ENCODE data around the gene PLXNA1. TPM values are rescaled to one million over a fixed set of nuclear protein-coding genes. Genes with fewer than 3 reads are reported as not detected.
A peak's percentile ranks its signal among the peaks of the same experiment; 100 is the strongest.

PLXNA1 gene
- total and polyA plus RNA-seq, 2 of the 8 experiments (the other 6 are each of a cell fraction or from before 2014, with no cell fraction given): 47.5 to 54.9 TPM

DNA sequence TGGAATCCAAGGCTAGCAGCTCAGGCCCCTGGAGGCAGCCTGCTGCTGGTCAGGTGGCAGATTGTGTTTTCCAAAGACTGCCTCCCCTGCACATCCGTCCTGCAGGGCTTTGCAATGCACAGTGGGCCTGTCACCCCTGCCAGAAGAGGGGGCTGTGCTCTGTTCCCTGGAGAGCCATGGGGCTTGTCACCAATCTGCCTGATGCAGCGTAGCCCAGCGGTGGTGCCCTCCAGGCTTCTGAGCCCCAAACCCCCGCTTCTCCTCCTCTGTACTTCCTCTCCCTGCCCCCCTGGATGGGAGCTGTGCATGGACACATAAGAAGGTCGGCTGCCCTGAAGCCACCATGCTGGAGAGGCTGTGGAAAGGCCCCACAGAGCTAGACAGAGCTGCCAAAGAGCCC is 10.0 kb upstream of the PLXNA1 start:
- 81% methylated on average over 5 of the region's 5 CpGs; no CpG with 5 or more reads in 1 of the 2 experiments for WGBS, 2 experiments (ENCODE audit: extremely low coverage in 1 of 2, insufficient coverage in 1 of 2, insufficient read length in 1 of 2, insufficient replicate concordance in 2 of 2, low coverage in 1 of 2, low lambda C conversion rate in 2 of 2, missing lambda C conversion rate in 1 of 2)
- H3K4me3 ChIP-seq (ENCODE audit: extremely low read depth in 1 of 4, insufficient read depth in 2 of 4, low read depth in 3 of 4, low read length in 4 of 4): no peak overlapping the region
- no peak overlapping the region for H2AK5ac ChIP-seq (ENCODE audit: low read depth, low read length)
- ChIA-PET POLR2A (ENCODE audit: partially characterized antibody) (interaction anchor here (1.3 to 1.5 kb wide), 2 partner anchors 9 to 12 kb away, joined by 3 to 4 read pairs; no protein-coding TSS in a partner anchor), CTCF (ENCODE audit: partially characterized antibody) (interaction anchor here (0.6 to 3.5 kb wide), 19 partner anchors 9 to 1085 kb away, joined by 3 to 21 read pairs (median 4); partner anchors contain the start of gene PLXNA1)
- H2AFZ ChIP-seq (ENCODE audit: low read length): no peak overlapping the region
- no peak overlapping the region for H3K27ac ChIP-seq (ENCODE audit: low read depth, low read length)
- H4K20me1 ChIP-seq (replicated peaks in 1 of 2; ENCODE audit: control insufficient read depth in 1 of 2, insufficient read depth in 2 of 2, low read length in 2 of 2): no peaks in the 10 kb centered on the region
- H3K9me3 ChIP-seq (ENCODE audit: insufficient read depth in 2 of 2, low read depth in 1 of 2, low read length in 1 of 2): peaks cover 2 to 8% of the 10 kb centered on the region in 2 experiments; a peak in 2 of 4 replicates
- no peak for DNase-seq (ENCODE audit: low read depth in 1 of 2, low spot score in 2 of 2)
- no peaks in the 10 kb centered on the region for H3K36me3 ChIP-seq (ENCODE audit: control insufficient read depth in 2 of 4, insufficient read depth in 4 of 4, low read length in 3 of 4)
- H3K4me2 ChIP-seq (ENCODE audit: insufficient read depth in 1 of 2, low read depth in 2 of 2, low read length in 2 of 2): no peak overlapping the region
- no peak overlapping the region for H3K18ac ChIP-seq (ENCODE audit: extremely low read depth, low read length)
- no peak for TF ChIP-seq GABPA (IDR thresholded peaks at IDR 0.05; ENCODE audit: borderline replicate concordance, insufficient read depth, low read length)
- TF ChIP-seq, protein P1, sequence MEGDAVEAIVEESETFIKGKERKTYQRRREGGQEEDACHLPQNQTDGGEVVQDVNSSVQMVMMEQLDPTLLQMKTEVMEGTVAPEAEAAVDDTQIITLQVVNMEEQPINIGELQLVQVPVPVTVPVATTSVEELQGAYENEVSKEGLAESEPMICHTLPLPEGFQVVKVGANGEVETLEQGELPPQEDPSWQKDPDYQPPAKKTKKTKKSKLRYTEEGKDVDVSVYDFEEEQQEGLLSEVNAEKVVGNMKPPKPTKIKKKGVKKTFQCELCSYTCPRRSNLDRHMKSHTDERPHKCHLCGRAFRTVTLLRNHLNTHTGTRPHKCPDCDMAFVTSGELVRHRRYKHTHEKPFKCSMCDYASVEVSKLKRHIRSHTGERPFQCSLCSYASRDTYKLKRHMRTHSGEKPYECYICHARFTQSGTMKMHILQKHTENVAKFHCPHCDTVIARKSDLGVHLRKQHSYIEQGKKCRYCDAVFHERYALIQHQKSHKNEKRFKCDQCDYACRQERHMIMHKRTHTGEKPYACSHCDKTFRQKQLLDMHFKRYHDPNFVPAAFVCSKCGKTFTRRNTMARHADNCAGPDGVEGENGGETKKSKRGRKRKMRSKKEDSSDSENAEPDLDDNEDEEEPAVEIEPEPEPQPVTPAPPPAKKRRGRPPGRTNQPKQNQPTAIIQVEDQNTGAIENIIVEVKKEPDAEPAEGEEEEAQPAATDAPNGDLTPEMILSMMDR (IDR thresholded peaks at IDR 0.05; ENCODE audit: control extremely low read depth in 1 of 3, insufficient read depth in 1 of 3, low read depth in 1 of 3, low read length in 3 of 3): peak; percentile 26 to 41 (median 31)
- TF ChIP-seq HDAC6 (IDR thresholded peaks at IDR 0.05; ENCODE audit: low read depth, low read length): no peak
- TF ChIP-seq CREB1 (IDR thresholded peaks at IDR 0.05): no peak
- TF ChIP-seq BRCA1 (IDR thresholded peaks at IDR 0.05; ENCODE audit: low read depth, low read length): no peak
- TF ChIP-seq ASH2L (IDR thresholded peaks at IDR 0.05; ENCODE audit: low read length): no peak
- TF ChIP-seq, protein P2, sequence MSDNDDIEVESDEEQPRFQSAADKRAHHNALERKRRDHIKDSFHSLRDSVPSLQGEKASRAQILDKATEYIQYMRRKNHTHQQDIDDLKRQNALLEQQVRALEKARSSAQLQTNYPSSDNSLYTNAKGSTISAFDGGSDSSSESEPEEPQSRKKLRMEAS (IDR thresholded peaks at IDR 0.05): no peak
- H4K5ac ChIP-seq (ENCODE audit: insufficient read length, low read depth, low read length): no peak overlapping the region
- no peak overlapping the region for H2BK120ac ChIP-seq (replicated peaks; ENCODE audit: low read depth, low read length)
- H3K4ac ChIP-seq (replicated peaks; ENCODE audit: insufficient read length, low read depth, low read length): no peak overlapping the region
- no peak overlapping the region for H3K23ac ChIP-seq (ENCODE audit: insufficient read length)
- H4K8ac ChIP-seq (ENCODE audit: extremely low read depth, insufficient read depth, low read length): no peak overlapping the region
- no peaks in the 10 kb centered on the region for H3K79me2 ChIP-seq (ENCODE audit: control insufficient read depth in 1 of 2, insufficient read depth in 2 of 2, low read length in 2 of 2)
- FAIRE-seq: no peak
- no peak overlapping the region for H3K9ac ChIP-seq (replicated peaks in 1 of 4; ENCODE audit: extremely low read depth in 1 of 4, low read depth in 3 of 4, low read length in 3 of 4)
- no peak overlapping the region for H2BK15ac ChIP-seq (ENCODE audit: low read length)
- H3K27me3 ChIP-seq (replicated peaks in 1 of 4; ENCODE audit: control insufficient read depth in 3 of 4, extremely low read depth in 1 of 4, insufficient read depth in 3 of 4, low read length in 3 of 4): no peaks in the 10 kb centered on the region
- H3K14ac ChIP-seq (ENCODE audit: insufficient read length): no peak overlapping the region
- no peaks in the 10 kb centered on the region for H3K23me2 ChIP-seq (ENCODE audit: low read depth, low read length)
- H4K91ac ChIP-seq (replicated peaks; ENCODE audit: insufficient read length, low read length): no peak overlapping the region
- no peak overlapping the region for H2BK5ac ChIP-seq (ENCODE audit: low read depth, low read length)
- peaks cover 2 to 10% (median 5%) of the 10 kb centered on the region in 4 experiments; a peak in 4 of 7 replicates for H3K4me1 ChIP-seq (replicated peaks in 1 of 4; ENCODE audit: control insufficient read depth in 3 of 4, insufficient read depth in 4 of 4, low read length in 3 of 4)
- no peaks in the 10 kb centered on the region for H3K79me1 ChIP-seq (ENCODE audit: low read depth, low read length)
- no peak overlapping the region for H3K56ac ChIP-seq (replicated peaks; ENCODE audit: insufficient read length, low read depth, low read length)
- no peak overlapping the region for H2BK20ac ChIP-seq (ENCODE audit: low read length)
- no peak overlapping the region for H2BK12ac ChIP-seq (ENCODE audit: low read depth, low read length)

Data from H1 (cell line).